GM23338 (cell line): Measurements from ENCODE around the gene ZNF474. TPM values are rescaled to one million over a fixed set of nuclear protein-coding genes. Genes with fewer than 3 reads are reported as not detected.

ENCODE experiments used
- ATAC-seq: fragments of 200-7000 bp; cut with Tn5 transposase; 3 replicates; pipeline ENCODE4 v1.9.1; 2020
- DNase-seq: peaks from one replicate; pipeline ENCODE4 v3.0.0-alpha.2; 2015; ENCODE audit warnings: low spot score
- H2AFZ ChIP-seq: fragments of 200-600 bp; sonication (generic); 2 replicates; pipeline ENCODE4 v1.8.0; 2016; ENCODE audit warnings: antibody characterized with exemption, mild to moderate bottlenecking, moderate library complexity
- H3F3A ChIP-seq: fragments of 200-600 bp; sonication (generic); replicated peaks from 2 replicates; pipeline ENCODE4 v1.8.0; 2017; ENCODE audit warnings: antibody characterized with exemption, mixed run types, low read depth
- H3K27ac ChIP-seq: fragments of 200-600 bp; sonication (generic); 2 replicates; pipeline ENCODE4 v1.6.1; 2016; ENCODE audit warnings: low read depth
- H3K27me3 ChIP-seq: fragments of 200-600 bp; sonication (generic); 2 replicates; pipeline ENCODE4 v1.8.0; 2016; ENCODE audit warnings: mild to moderate bottlenecking, mixed run types, moderate library complexity; ENCODE audit not compliant: insufficient read depth
- H3K36me3 ChIP-seq: fragments of 200-600 bp; sonication (generic); 2 replicates; pipeline ENCODE4 v1.8.0; 2016; ENCODE audit warnings: mild to moderate bottlenecking; ENCODE audit not compliant: insufficient read depth
- H3K4me1 ChIP-seq: fragments of 200-600 bp; sonication (generic); 2 replicates; pipeline ENCODE4 v1.8.0; 2016; ENCODE audit warnings: mild to moderate bottlenecking, moderate library complexity; ENCODE audit not compliant: insufficient read depth
- H3K4me2 ChIP-seq: fragments of 200-600 bp; sonication (generic); 2 replicates; pipeline ENCODE4 v1.7.1; 2017; ENCODE audit warnings: mixed run types
- H3K4me3 ChIP-seq: fragments of 200-600 bp; sonication (generic); 2 replicates; pipeline ENCODE4 v1.6.1; 2016; ENCODE audit warnings: mixed run types
- H3K79me2 ChIP-seq: fragments of 200-600 bp; sonication (generic); replicated peaks from 2 replicates; pipeline ENCODE4 v1.8.0; 2017; ENCODE audit warnings: mild to moderate bottlenecking; ENCODE audit not compliant: insufficient read depth
- H3K9me2 ChIP-seq: fragments of 200-600 bp; sonication (generic); 2 replicates; pipeline ENCODE4 v1.8.0; 2017; ENCODE audit not compliant: insufficient read depth
- H4K20me1 ChIP-seq: fragments of 200-600 bp; sonication (generic); replicated peaks from 2 replicates; pipeline ENCODE4 v1.8.0; 2017; ENCODE audit warnings: mild to moderate bottlenecking; ENCODE audit not compliant: insufficient read depth
- H3K27ac Mint-ChIP-seq: 2 replicates; pipeline ENCODE4 v1.8.0; 2020; ENCODE audit warnings: inconsistent platforms, mild to moderate bottlenecking, moderate library complexity, mixed read lengths
- H3K27me3 Mint-ChIP-seq: 3 replicates; pipeline ENCODE4 v1.8.0; 2022; ENCODE audit warnings: low read depth, mild to moderate bottlenecking, moderate library complexity, mixed read lengths, inconsistent platforms; ENCODE audit not compliant: insufficient read depth, poor library complexity
- H3K36me3 Mint-ChIP-seq: 3 replicates; pipeline ENCODE4 v1.8.0; 2021; ENCODE audit warnings: low read depth, mild to moderate bottlenecking, inconsistent platforms, moderate library complexity, mixed read lengths
- H3K4me1 Mint-ChIP-seq: 3 replicates; pipeline ENCODE4 v1.8.0; 2020; ENCODE audit warnings: mild to moderate bottlenecking, inconsistent platforms, mixed read lengths
- H3K4me3 Mint-ChIP-seq: 3 replicates; pipeline ENCODE4 v1.8.0; 2021; ENCODE audit warnings: moderate library complexity, mild to moderate bottlenecking, inconsistent platforms, mixed read lengths
- H3K9me3 Mint-ChIP-seq: 3 replicates; pipeline ENCODE4 v1.8.0; 2020; ENCODE audit warnings: moderate library complexity, mild to moderate bottlenecking, inconsistent platforms, mixed read lengths
- CTCF ChIP-seq, 2 experiments: fragments of 200-600 bp in 1 of 2; sonication (generic) in 1 of 2; conservative IDR thresholded peaks; 2 replicates each; pipeline versions ENCODE4 v1.5.1 to v1.6.1; 2016 to 2017; ENCODE audit warnings: antibody characterized with exemption in 2 of 2, low read depth in 2 of 2, mild to moderate bottlenecking in 2 of 2, moderate library complexity in 1 of 2
- ETS1 ChIP-seq: IDR thresholded peaks from 2 replicates; pipeline ENCODE4 v1.6.1; 2016; ENCODE audit warnings: antibody characterized with exemption
- EZH2 ChIP-seq: fragments of 200-600 bp; sonication (generic); IDR thresholded peaks from one replicate; pipeline ENCODE4 v1.8.0; 2017; ENCODE audit warnings: antibody characterized with exemption, mild to moderate bottlenecking, low read depth; ENCODE audit not compliant: unreplicated experiment
- EZH2phosphoT487 ChIP-seq: fragments of 200-600 bp; sonication (generic); IDR thresholded peaks from one replicate; pipeline ENCODE4 v1.8.1; 2018; ENCODE audit warnings: antibody characterized with exemption; ENCODE audit not compliant: unreplicated experiment
- JUNB ChIP-seq: IDR thresholded peaks from one replicate; pipeline ENCODE4 v1.6.1; 2016; ENCODE audit warnings: antibody characterized with exemption; ENCODE audit not compliant: unreplicated experiment
- REST ChIP-seq: IDR thresholded peaks from one replicate; pipeline ENCODE4 v1.6.1; 2018; ENCODE audit warnings: antibody characterized with exemption; ENCODE audit not compliant: unreplicated experiment
- polyA plus RNA-seq: library from polyadenylated mRNA; unstranded; fragments of >200 nt; fragmentation: Nextera tagmentation; extraction: Ambion mirVana; gene quantifications from 2 replicates; pipeline ENCODE4 v1.2.1, GENCODE V29; 2016
- total RNA-seq: library from RNA; depleted of rRNA; stranded (reverse); fragments of >200 nt; shearing (Covaris generic); gene quantifications from 2 replicates; pipeline ENCODE4 v1.2.3, GENCODE V29; 2014

ZNF474 gene
- total and polyA plus RNA-seq, 2 experiments from 2014 or later: 0.59 TPM; not detected in 1

GRCh38 chr5:122195802-122196394 is 66.6 kb downstream of the ZNF474 start (continued):
- TF ChIP-seq REST (no peak), CTCF (conservative IDR thresholded peaks at IDR 0.05; ENCODE audit: low read depth in 2 of 2) (peak; percentile 78 to 82), ETS1 (no peak), EZH2phosphoT487 (no peak)

GRCh38 chr5:122199146-122199545 is 69.8 kb downstream of the ZNF474 start:
- H2AFZ ChIP-seq: no peak overlapping the region
- no peaks in the 10 kb centered on the region for H3K9me2 ChIP-seq
- H3K4me2 ChIP-seq: no peak overlapping the region
- H3K27ac ChIP-seq: no peak overlapping the region
- H3K4me3 ChIP-seq: no peak overlapping the region
- H3F3A ChIP-seq: no peaks in the 10 kb centered on the region
- no peaks in the 10 kb centered on the region for H3K27me3 ChIP-seq
- Mint-ChIP-seq H3K27ac (no peak overlapping the region), H3K4me1 (no peaks in the 10 kb centered on the region; the same call in 2 of the 3 replicates), H3K9me3 (no peaks in the 10 kb centered on the region), H3K27me3 (no peaks in the 10 kb centered on the region), H3K36me3 (no peaks in the 10 kb centered on the region), H3K4me3 (no peak overlapping the region)
- TF ChIP-seq EZH2: no peak
- no peak for TF ChIP-seq JUNB
- TF ChIP-seq REST: no peak
- no peaks in the 10 kb centered on the region for H3K79me2 ChIP-seq
- no peaks in the 10 kb centered on the region for H3K36me3 ChIP-seq
- H4K20me1 ChIP-seq: no peaks in the 10 kb centered on the region
- H3K4me1 ChIP-seq: no peaks in the 10 kb centered on the region
- DNase-seq: no peak
- no peak for ATAC-seq
